ENCODE results near the gene DDAH1.

Gene DDAH1

GRCh38 chr1:85386068-85386722, 78.8 kb downstream of the DDAH1 start:
- DNase-seq, result no peak

GRCh38 chr1:85379203-85380136, 85.5 kb downstream of the DDAH1 start:
- DNase-seq, result no peak

- DNase-seq, result no peak
These were observed 86.4 kb downstream of the DDAH1 start for GRCh38 chr1:85378534-85378933.

GRCh38 chr1:85376356-85376755, 88.6 kb downstream of the DDAH1 start:
- no peak for DNase-seq

GRCh38 chr1:85375493-85375892, 89.5 kb downstream of the DDAH1 start:
- DNase-seq, result no peak

GRCh38 chr1:85374160-85374559, 90.8 kb downstream of the DDAH1 start:
- no peak for DNase-seq

GRCh38 chr1:85373378-85373708, 91.6 kb downstream of the DDAH1 start:
- DNase-seq, result no peak

GRCh38 chr1:85372683-85373377, 92.1 kb downstream of the DDAH1 start:
- DNase-seq, result no peak

GRCh38 chr1:85371021-85371420, 93.9 kb downstream of the DDAH1 start:
- no peak for DNase-seq

- no peak for DNase-seq
These were observed 96.7 kb downstream of the DDAH1 start for GRCh38 chr1:85368073-85368770.

- no peak for DNase-seq
These were observed 98.4 kb downstream of the DDAH1 start for GRCh38 chr1:85366391-85367170.

GRCh38 chr1:85365851-85366250, 99.1 kb downstream of the DDAH1 start:
- no peak for DNase-seq

GRCh38 chr1:85363521-85363920, 101.4 kb downstream of the DDAH1 start:
- DNase-seq, result no peak

- no peak for DNase-seq
These were observed 101.9 kb downstream of the DDAH1 start for GRCh38 chr1:85363092-85363491.

GRCh38 chr1:85361606-85362296, 103.2 kb downstream of the DDAH1 start:
- DNase-seq, result no peak

- DNase-seq, result no peak
These were observed 104.0 kb downstream of the DDAH1 start for GRCh38 chr1:85360730-85361493.

GRCh38 chr1:85359874-85360721, 104.9 kb downstream of the DDAH1 start:
- DNase-seq, result no peak

GRCh38 chr1:85358702-85359438, 106.1 kb downstream of the DDAH1 start:
- no peak for DNase-seq

- DNase-seq, result no peak
These were observed 107.1 kb downstream of the DDAH1 start for GRCh38 chr1:85357817-85358216.
